ENCODE data around the gene SBNO2. TPM values are rescaled to one million over a fixed set of nuclear protein-coding genes. Genes with fewer than 3 reads are reported as not detected.

Gene SBNO2
- total RNA-seq, 5 donors from 2014 or later (not counting 1 experiment from before 2014, with no cell fraction given): 90.2 to 115 (median 106) TPM

DNA sequence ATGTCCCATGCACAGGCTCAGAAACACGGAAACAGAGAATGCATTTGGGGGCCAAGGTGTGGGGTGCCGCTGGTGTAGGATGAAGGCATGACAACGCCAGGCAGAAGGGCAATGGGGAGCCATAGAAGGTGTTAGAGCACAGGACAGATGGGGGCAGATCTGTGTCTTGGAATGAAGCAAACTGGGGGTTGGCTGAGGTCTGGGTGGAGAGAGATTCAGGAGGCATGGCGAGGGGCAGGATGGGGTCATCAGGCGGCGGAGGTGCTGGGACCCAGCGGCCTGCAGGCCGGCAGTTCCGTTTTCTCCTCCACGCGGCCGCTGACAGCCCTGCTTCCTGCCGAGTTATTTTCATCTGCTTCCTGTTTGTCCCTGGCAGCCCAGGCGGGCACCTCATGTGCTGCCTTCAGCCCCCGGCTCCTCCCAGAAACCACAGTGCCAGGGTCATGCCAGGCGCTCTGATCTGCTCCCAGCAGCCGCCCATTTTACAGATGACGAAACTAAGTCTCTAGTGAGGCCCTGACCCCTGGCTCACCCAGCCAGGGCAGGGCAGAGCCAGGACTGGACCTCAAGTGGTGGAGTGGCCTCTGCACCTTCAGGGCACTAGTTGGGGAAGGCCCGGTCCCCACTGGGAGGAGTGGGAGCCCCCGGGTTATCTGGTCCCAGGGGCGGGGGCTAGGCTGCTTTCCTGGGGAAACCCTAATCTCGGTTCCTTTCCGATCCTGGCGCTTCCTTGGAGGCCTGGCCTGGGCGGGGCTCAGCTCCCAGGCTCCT lies 104.9 kb downstream of the SBNO2 start:
- no peaks in the 10 kb centered on the region for H3K9me3 ChIP-seq
- 0% methylated on average over 23 of the region's 25 CpGs for WGBS (ENCODE audit: insufficient coverage)
- Mint-ChIP-seq H3K4me1 (peaks cover 55 to 66% (median 64%) of the 10 kb centered on the region in 3 donors), H3K27me3 (no peaks in the 10 kb centered on the region), H3K9me3 (no peaks in the 10 kb centered on the region), H3K27ac (peak overlapping the region; percentile 95 to 96), H3K4me3 (peak overlapping the region; percentile 89 to 90 (median 90)), H3K36me3 (peaks cover 19% of the 10 kb centered on the region)
- no peaks in the 10 kb centered on the region for H3K27me3 ChIP-seq (replicated peaks in 1 of 2; ENCODE audit: control insufficient read depth in 2 of 2, extremely low read depth in 1 of 2, insufficient read depth in 2 of 2, low read length in 1 of 2)
- DNase-seq (peak; percentile 62 to 83 (median 73)), ATAC-seq (replicated peaks in 1 of 4) (peak; percentile 28 to 48 (median 40))
- POLR2A ChIA-PET: interaction anchor here in 1 of 2 donors (0.6 kb wide), 1 partner anchor 34 kb away, joined by 4 read pairs; no protein-coding TSS in a partner anchor
- H3K4me3 ChIP-seq (ENCODE audit: control insufficient read depth in 1 of 2, extremely low read depth in 1 of 2, low read length in 1 of 2): peak overlapping the region; percentile 83 to 99
- H3K36me3 ChIP-seq (ENCODE audit: control insufficient read depth in 2 of 2, extremely low read depth in 1 of 2, insufficient read depth in 1 of 2, low read length in 1 of 2): peaks cover 10 to 56% of the 10 kb centered on the region in 2 donors
- CTCF ChIA-PET: no interaction called here
- H3K4me1 ChIP-seq (ENCODE audit: control insufficient read depth in 1 of 2, extremely low read depth in 1 of 2, insufficient read depth in 2 of 2, low read length in 2 of 2): peaks cover 44 to 86% of the 10 kb centered on the region in 2 experiments
- peak overlapping the region; percentile 96 for H3K27ac ChIP-seq (ENCODE audit: low read length)

GRCh38 chr19:1068009-1069001 lies 105.8 kb downstream of the SBNO2 start:
- Histone ChIP-seq H3K27me3 (replicated peaks in 1 of 2; ENCODE audit: control insufficient read depth in 2 of 2, extremely low read depth in 1 of 2, insufficient read depth in 2 of 2, low read length in 1 of 2) (no peaks in the 10 kb centered on the region), H3K9me3 (no peaks in the 10 kb centered on the region), H3K27ac (ENCODE audit: low read length) (peak overlapping the region; percentile 96), H3K36me3 (ENCODE audit: control insufficient read depth in 2 of 2, extremely low read depth in 1 of 2, insufficient read depth in 1 of 2, low read length in 1 of 2) (peaks cover 10 to 48% of the 10 kb centered on the region in 2 donors), H3K4me3 (ENCODE audit: control insufficient read depth in 1 of 2, extremely low read depth in 1 of 2, low read length in 1 of 2) (peak overlapping the region; percentile 83 to 99), H3K4me1 (ENCODE audit: control insufficient read depth in 1 of 2, extremely low read depth in 1 of 2, insufficient read depth in 2 of 2, low read length in 2 of 2) (peaks cover 35 to 86% of the 10 kb centered on the region in 2 experiments)
- DNase-seq (peak; percentile 64 to 91 (median 78)), ATAC-seq (replicated peaks in 1 of 4) (peak; percentile 14 to 41 (median 36))
- H3K36me3 Mint-ChIP-seq: peaks cover 19% of the 10 kb centered on the region
- H3K4me1 Mint-ChIP-seq: peaks cover 50 to 60% (median 58%) of the 10 kb centered on the region in 3 donors
- no peaks in the 10 kb centered on the region for H3K27me3 Mint-ChIP-seq
- POLR2A ChIA-PET: interaction anchor here (1.1 to 2.1 kb wide), 2 partner anchors 8 to 201 kb away, joined by 3 to 17 read pairs; partner anchors contain the start of gene CIRBP (in 1 of the 2)
- H3K9me3 Mint-ChIP-seq: no peaks in the 10 kb centered on the region
- H3K27ac Mint-ChIP-seq: peak overlapping the region; percentile 95 to 96
- 1% methylated on average over 38 of the region's 45 CpGs for WGBS (ENCODE audit: insufficient coverage)
- H3K4me3 Mint-ChIP-seq: peak overlapping the region; percentile 89 to 90 (median 90)
- CTCF ChIA-PET: interaction anchor here in 1 of 2 donors (1.2 kb wide), 1 partner anchor 9 kb away, joined by 3 read pairs; no protein-coding TSS in a partner anchor

- Mint-ChIP-seq H3K27ac (peak overlapping the region; percentile 90 to 95), H3K27me3 (no peaks in the 10 kb centered on the region), H3K36me3 (peaks cover 17% of the 10 kb centered on the region), H3K9me3 (no peaks in the 10 kb centered on the region), H3K4me1 (peaks cover 42 to 51% (median 50%) of the 10 kb centered on the region in 3 donors), H3K4me3 (peak overlapping the region; percentile 89 to 90 (median 90))
- ATAC-seq (replicated peaks in 1 of 4): peak; percentile 28 to 59 (median 38)
- H3K9me3 ChIP-seq: no peaks in the 10 kb centered on the region
- H3K4me1 ChIP-seq (ENCODE audit: control insufficient read depth in 1 of 2, extremely low read depth in 1 of 2, insufficient read depth in 2 of 2, low read length in 2 of 2): peaks cover 31 to 82% of the 10 kb centered on the region in 2 experiments
- POLR2A ChIA-PET: interaction anchor here (0.5 to 2.1 kb wide), 4 partner anchors 8 to 202 kb away, joined by 3 to 17 read pairs (median 6); partner anchors contain the start of gene CIRBP (in 1 of the 2)
- H3K27me3 ChIP-seq (replicated peaks in 1 of 2; ENCODE audit: control insufficient read depth in 2 of 2, extremely low read depth in 1 of 2, insufficient read depth in 2 of 2, low read length in 1 of 2): no peaks in the 10 kb centered on the region
- H3K36me3 ChIP-seq (ENCODE audit: control insufficient read depth in 2 of 2, extremely low read depth in 1 of 2, insufficient read depth in 1 of 2, low read length in 1 of 2): peaks cover 10 to 39% of the 10 kb centered on the region in 2 donors
- H3K27ac ChIP-seq (ENCODE audit: low read length): peak overlapping the region; percentile 96
- CTCF ChIA-PET: interaction anchor here (0.5 to 1.2 kb wide), 6 partner anchors 9 to 335 kb away, joined by 3 to 16 read pairs (median 4); no protein-coding TSS in a partner anchor
- DNase-seq: peak in 31 of 35 experiments; percentile 68 to 88 (median 79)
- peak overlapping the region; percentile 83 to 99 for H3K4me3 ChIP-seq (ENCODE audit: control insufficient read depth in 1 of 2, extremely low read depth in 1 of 2, low read length in 1 of 2)
- WGBS (ENCODE audit: insufficient coverage): under 1% methylated on average over 27 of the region's 38 CpGs
Observed at GRCh38 chr19:1067341-1067957, 106.6 kb downstream of the SBNO2 start.

DNA sequence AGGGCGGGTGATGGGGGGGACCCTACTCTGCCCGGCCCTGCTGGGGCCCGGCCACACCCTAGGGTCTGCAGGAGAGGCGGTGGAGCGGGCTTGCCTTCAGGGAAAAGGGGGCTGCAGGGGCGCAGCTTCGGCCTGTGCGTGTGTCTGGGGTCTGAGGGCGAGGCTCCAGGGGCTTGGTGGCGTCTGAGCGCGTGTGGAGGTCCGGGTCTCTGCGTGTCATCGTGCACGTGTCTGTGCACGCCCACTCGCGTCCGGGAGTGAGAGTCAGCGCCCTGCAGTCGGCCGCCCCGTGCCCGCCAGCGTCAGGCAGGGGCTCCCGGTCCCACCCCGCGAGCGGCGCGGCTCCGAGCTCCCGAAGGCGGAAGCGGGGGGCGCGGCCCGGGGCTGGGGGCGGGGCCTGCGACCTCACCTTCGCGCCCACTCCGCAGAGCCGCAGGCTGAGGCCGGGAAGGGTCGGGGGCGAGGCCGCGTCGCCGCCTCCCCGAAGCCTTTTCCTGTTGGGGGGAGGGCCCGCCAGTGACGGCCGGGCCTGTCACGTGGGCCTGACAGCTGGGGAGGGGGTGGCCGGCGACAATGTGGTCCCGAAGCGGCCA lies 107.2 kb downstream of the SBNO2 start, which contains the start of gene ARHGAP45:
Gene ARHGAP45 (plus strand): TSS at position 420 of the 593 bp plus-strand sequence. CDS start 239 bp downstream, outside the sequence.
- Mint-ChIP-seq H3K4me3 (peak within 1 kb of the TSS; percentile 89 to 90 (median 90)), H3K27me3 (no peaks in the 10 kb centered on the region), H3K9me3 (no peaks in the 10 kb centered on the region), H3K27ac (peak within 1 kb of the TSS; percentile 91 to 95), H3K4me1 (peaks cover 36 to 45% (median 44%) of the 10 kb centered on the region in 3 donors), H3K36me3 (peaks cover 14% of the 10 kb centered on the region)
- Histone ChIP-seq H3K9me3 (no peaks in the 10 kb centered on the region), H3K27ac (ENCODE audit: low read length) (peak within 1 kb of the TSS; percentile 96), H3K4me3 (ENCODE audit: control insufficient read depth in 1 of 2, extremely low read depth in 1 of 2, low read length in 1 of 2) (peak within 1 kb of the TSS; percentile 83 to 99), H3K4me1 (ENCODE audit: control insufficient read depth in 1 of 2, extremely low read depth in 1 of 2, insufficient read depth in 2 of 2, low read length in 2 of 2) (peaks cover 31 to 76% of the 10 kb centered on the region in 2 experiments), H3K27me3 (replicated peaks in 1 of 2; ENCODE audit: control insufficient read depth in 2 of 2, extremely low read depth in 1 of 2, insufficient read depth in 2 of 2, low read length in 1 of 2) (no peaks in the 10 kb centered on the region), H3K36me3 (ENCODE audit: control insufficient read depth in 2 of 2, extremely low read depth in 1 of 2, insufficient read depth in 1 of 2, low read length in 1 of 2) (peaks cover 10 to 37% of the 10 kb centered on the region in 2 donors)
- POLR2A ChIA-PET: interaction anchor here (0.6 to 2.1 kb wide), 6 partner anchors 9 to 482 kb away, joined by 3 to 17 read pairs (median 4); partner anchors contain the start of gene CIRBP (in 1 of the 2)
- 3% methylated on average over 55 of the region's 61 CpGs for WGBS (ENCODE audit: insufficient coverage)
- CTCF ChIA-PET: interaction anchor here (0.5 to 1.2 kb wide), 6 partner anchors 9 to 336 kb away, joined by 3 to 16 read pairs (median 4); no protein-coding TSS in a partner anchor
- DNase-seq (peak; percentile 62 to 91 (median 78)), ATAC-seq (replicated peaks in 1 of 4) (peak; percentile 59 to 72 (median 66))

- H3K27ac Mint-ChIP-seq: peak overlapping the region in 1 of 2 donors; percentile 82
- H3K27me3 ChIP-seq (replicated peaks in 1 of 2; ENCODE audit: control insufficient read depth in 2 of 2, extremely low read depth in 1 of 2, insufficient read depth in 2 of 2, low read length in 1 of 2): no peaks in the 10 kb centered on the region
- POLR2A ChIA-PET: interaction anchor here in 1 of 2 donors (0.6 to 2.1 kb wide), 5 partner anchors 9 to 482 kb away, joined by 3 to 17 read pairs (median 4); partner anchors contain the start of gene CIRBP
- ATAC-seq (replicated peaks in 1 of 4) (no peak), DNase-seq (no peak)
- no peaks in the 10 kb centered on the region for H3K9me3 Mint-ChIP-seq
- CTCF ChIA-PET: no interaction called here
- peak overlapping the region in 1 of 2 donors; percentile 99 for H3K4me3 ChIP-seq (ENCODE audit: control insufficient read depth in 1 of 2, extremely low read depth in 1 of 2, low read length in 1 of 2)
- peaks cover 10% of the 10 kb centered on the region for H3K36me3 Mint-ChIP-seq
- H3K4me1 Mint-ChIP-seq: peaks cover 32 to 42% (median 41%) of the 10 kb centered on the region in 3 donors
- no peaks in the 10 kb centered on the region for H3K9me3 ChIP-seq
- peak overlapping the region; percentile 67 for H3K27ac ChIP-seq (ENCODE audit: low read length)
- no peaks in the 10 kb centered on the region for H3K27me3 Mint-ChIP-seq
- 60% methylated on average over 16 of the region's 17 CpGs for WGBS (ENCODE audit: insufficient coverage)
- H3K36me3 ChIP-seq (ENCODE audit: control insufficient read depth in 2 of 2, extremely low read depth in 1 of 2, insufficient read depth in 1 of 2, low read length in 1 of 2): peaks cover 5 to 33% of the 10 kb centered on the region in 2 donors
- H3K4me3 Mint-ChIP-seq: peak overlapping the region; percentile 70 to 90 (median 77)
- peaks cover 27 to 71% of the 10 kb centered on the region in 2 experiments for H3K4me1 ChIP-seq (ENCODE audit: control insufficient read depth in 1 of 2, extremely low read depth in 1 of 2, insufficient read depth in 2 of 2, low read length in 2 of 2)
Observed at GRCh38 chr19:1066251-1066747, 107.8 kb downstream of the SBNO2 start.
